Measurements from ENCODE around the gene OTOP2.

The OTOP2 gene, protein sequence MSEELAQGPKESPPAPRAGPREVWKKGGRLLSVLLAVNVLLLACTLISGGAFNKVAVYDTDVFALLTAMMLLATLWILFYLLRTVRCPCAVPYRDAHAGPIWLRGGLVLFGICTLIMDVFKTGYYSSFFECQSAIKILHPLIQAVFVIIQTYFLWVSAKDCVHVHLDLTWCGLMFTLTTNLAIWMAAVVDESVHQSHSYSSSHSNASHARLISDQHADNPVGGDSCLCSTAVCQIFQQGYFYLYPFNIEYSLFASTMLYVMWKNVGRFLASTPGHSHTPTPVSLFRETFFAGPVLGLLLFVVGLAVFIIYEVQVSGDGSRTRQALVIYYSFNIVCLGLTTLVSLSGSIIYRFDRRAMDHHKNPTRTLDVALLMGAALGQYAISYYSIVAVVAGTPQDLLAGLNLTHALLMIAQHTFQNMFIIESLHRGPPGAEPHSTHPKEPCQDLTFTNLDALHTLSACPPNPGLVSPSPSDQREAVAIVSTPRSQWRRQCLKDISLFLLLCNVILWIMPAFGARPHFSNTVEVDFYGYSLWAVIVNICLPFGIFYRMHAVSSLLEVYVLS

DNA sequence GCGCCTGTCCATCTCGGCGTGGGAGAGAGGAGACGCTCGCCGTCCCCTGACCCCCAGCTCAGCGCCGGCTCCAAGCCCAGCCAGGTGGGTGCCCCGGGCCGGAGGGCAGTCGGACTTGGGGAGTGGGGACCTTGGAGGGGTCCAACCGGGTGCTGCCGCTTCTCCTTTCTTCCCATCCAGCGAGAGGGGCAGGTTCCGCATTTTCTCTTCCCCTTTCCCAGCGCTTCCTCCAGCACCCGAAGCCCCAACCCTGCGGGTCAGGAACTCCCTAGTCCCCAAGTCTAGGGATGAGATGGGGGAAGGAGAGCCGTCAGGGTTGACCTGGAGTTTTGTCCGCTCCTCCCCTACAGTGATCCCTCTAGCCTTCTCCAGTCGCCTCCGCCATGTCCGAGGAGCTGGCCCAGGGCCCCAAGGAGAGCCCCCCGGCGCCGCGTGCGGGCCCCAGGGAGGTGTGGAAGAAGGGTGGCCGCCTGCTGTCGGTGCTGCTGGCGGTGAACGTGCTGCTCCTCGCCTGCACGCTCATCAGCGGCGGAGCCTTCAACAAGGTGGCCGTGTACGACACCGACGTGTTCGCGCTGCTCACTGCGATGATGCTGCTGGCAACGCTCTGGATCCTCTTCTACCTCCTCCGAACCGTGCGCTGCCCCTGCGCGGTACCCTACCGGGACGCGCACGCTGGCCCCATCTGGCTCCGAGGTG lies at the start of gene OTOP2:
OTOP2 (plus strand) TSS at position 24 of the 699 bp plus-strand sequence; CDS start at position 384, 360 bp downstream.
- intact Hi-C loops (cut with micrococcal nuclease), result no loop called here
- Mint-ChIP-seq H3K4me3 (peak within 1 kb of the TSS; percentile 67), H3K4me1 (ENCODE audit: low read depth) (peaks cover 39% of the 10 kb centered on the region), H3K27me3 (peaks cover 82% of the 10 kb centered on the region), H3K27ac (peak within 1 kb of the TSS; percentile 58), H3K9me3 (no peaks in the 10 kb centered on the region), H3K36me3 (ENCODE audit: low read depth) (no peaks in the 10 kb centered on the region)

DNA sequence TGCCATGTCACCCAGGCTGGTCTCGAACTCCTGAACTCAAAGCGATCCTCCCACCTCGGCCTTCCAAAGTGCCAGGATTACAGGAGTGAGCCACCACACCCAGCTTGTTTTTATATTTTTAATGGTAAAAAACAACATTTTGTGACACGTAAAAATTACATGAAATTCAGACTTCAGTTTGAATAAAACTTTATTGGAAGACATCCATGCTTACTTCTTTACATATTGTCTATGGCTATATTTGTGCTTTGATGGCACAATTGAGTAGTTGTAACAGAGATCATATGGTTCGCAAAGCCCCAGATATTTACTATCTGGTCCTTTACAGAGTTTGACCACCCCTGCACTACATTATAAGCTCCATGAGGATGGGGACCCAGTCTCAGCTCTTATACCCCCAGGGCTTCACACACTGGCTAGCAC lies 49.4 kb upstream of the OTOP2 start:
- intact Hi-C loops (cut with micrococcal nuclease), result no loop called here
- H3K27ac Mint-ChIP-seq, result peak overlapping the region; percentile 88

DNA sequence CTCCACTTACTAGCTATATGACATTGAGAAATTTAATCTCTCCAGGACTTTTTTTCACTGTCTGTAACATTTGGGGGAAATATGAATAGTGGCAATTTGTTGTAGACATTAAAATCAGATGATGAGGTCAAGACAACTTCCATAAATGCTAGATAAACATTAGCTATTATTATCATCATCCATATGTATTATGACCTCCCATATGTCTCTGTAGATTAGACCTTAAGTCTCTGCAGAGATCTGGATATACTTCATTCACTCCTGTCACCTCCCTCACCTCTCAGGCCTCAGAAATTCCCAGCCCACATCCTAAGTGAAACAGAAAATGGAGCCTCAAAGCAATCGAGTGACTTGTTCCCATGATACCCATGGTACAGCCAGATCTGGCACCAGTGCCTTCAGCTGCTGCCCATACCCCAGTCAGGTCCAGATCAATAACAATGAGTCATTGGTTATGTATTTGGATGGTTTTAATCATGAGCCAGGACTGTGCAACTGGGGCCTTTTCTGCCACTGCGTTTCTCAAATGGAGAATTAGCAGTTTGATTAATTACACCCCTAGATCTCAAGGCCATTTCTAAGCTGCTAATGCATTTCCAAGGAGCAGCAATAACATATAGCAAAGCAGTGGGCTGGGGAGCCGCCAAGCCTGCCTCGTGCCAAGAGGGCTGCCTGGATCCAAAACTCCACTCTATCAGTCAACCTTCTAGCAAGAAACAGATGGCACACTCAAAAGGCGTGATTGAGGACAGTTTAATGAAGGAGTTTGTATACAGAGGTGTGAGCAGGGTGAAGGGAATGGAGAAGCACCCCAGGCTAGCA lies 48.7 kb upstream of the OTOP2 start:
- peaks cover 30% of the 10 kb centered on the region for H3K4me1 Mint-ChIP-seq (ENCODE audit: low read depth)
- no peak overlapping the region for H3K27ac Mint-ChIP-seq
- no peaks in the 10 kb centered on the region for H3K36me3 Mint-ChIP-seq (ENCODE audit: low read depth)
- H3K27me3 Mint-ChIP-seq, result peaks cover 10% of the 10 kb centered on the region
- H3K4me3 Mint-ChIP-seq, result no peak overlapping the region
- intact Hi-C loops (cut with micrococcal nuclease), result no loop called here
- H3K9me3 Mint-ChIP-seq, result no peaks in the 10 kb centered on the region

More for the DNA sequence above, 49.4 kb upstream of the OTOP2 start:
- Mint-ChIP-seq H3K36me3 (ENCODE audit: low read depth) (no peaks in the 10 kb centered on the region), H3K9me3 (no peaks in the 10 kb centered on the region), H3K27me3 (peaks cover 11% of the 10 kb centered on the region), H3K4me1 (ENCODE audit: low read depth) (peaks cover 23% of the 10 kb centered on the region), H3K4me3 (no peak overlapping the region)

DNA sequence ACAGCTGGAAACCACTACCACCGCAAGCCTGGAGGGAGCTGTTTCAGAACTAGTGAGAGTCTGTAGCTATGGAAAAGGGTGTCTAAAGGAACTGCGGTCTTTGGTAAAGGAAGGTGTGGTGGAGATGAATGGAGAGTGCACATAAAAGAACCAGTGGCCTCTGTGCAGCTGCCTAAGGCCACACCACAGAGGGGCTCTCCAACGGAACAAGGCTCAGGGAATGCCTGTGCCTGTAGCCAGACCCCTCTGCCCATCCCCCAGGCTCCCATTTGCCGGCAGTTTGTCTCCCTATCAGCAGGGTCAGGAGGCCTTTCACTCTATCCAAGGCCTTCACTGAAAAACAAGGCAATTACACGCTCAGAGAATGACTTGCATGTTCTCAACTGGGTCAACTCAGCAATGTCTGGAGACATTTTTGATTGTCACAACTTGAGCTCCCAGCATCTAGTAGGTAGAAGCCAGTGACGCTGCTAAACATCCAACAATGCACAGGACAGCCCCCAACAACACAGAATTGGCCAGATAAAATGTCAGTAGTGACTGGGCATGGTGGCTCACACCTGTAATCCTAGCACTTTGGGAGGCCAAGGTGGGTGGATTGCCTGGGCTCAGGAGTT lies 48.0 kb upstream of the OTOP2 start:
- Mint-ChIP-seq H3K27me3 (peaks cover 10% of the 10 kb centered on the region), H3K27ac (no peak overlapping the region), H3K9me3 (no peaks in the 10 kb centered on the region), H3K36me3 (ENCODE audit: low read depth) (no peaks in the 10 kb centered on the region), H3K4me3 (no peak overlapping the region), H3K4me1 (ENCODE audit: low read depth) (peaks cover 34% of the 10 kb centered on the region)
- intact Hi-C loops (cut with micrococcal nuclease), result no loop called here

DNA sequence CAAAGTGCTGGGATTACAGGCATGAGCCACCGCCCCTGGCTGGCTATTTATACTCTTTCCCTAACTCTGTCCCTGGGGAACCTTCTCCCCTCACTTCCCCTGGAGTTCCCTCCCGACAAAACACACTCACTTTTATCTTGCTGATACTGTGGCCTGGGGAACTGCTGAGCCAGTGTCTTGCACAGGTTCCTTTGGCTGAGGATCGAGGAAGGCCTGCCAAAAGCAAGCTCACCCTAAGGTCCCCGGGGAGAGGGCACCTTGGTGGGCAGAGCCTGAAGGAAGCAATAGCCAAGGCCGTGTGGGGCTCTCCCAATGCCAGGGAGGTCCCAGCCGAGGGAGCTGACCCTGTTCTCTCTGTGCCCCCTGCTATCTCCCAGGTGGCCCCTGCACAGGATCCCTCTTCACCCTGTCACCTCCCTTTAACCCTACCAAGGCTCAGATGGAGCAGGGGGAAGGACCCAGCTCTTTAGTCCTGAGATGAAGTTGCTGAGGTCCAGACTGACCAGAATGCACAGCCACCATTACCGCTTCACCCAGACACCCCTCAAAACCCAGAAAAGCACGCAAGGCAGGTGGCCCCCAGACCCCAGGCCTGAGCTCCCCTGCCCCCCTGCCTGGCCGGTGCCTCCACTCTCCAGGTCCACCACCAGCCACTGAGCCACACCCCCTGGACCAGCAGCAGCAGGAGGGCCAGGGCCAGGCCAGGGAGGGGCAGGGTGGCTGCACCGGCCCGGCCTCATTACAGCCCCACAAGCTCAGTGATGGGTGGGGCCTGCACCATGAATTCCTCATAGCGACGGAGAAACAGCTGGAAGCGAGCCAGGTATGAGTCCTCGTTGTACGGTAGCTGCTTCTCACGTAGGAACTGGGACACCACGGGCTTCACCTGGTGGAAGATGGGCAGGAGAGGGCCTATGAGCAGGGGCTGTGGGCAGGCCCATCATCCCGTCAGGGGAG lies 46.2 kb upstream of the OTOP2 start:
- Mint-ChIP-seq H3K27me3 (peaks cover 2% of the 10 kb centered on the region), H3K36me3 (ENCODE audit: low read depth) (no peaks in the 10 kb centered on the region), H3K4me3 (no peak overlapping the region), H3K9me3 (no peaks in the 10 kb centered on the region), H3K27ac (no peak overlapping the region), H3K4me1 (ENCODE audit: low read depth) (peaks cover 24% of the 10 kb centered on the region)
- intact Hi-C loops (cut with micrococcal nuclease), result no loop called here

DNA sequence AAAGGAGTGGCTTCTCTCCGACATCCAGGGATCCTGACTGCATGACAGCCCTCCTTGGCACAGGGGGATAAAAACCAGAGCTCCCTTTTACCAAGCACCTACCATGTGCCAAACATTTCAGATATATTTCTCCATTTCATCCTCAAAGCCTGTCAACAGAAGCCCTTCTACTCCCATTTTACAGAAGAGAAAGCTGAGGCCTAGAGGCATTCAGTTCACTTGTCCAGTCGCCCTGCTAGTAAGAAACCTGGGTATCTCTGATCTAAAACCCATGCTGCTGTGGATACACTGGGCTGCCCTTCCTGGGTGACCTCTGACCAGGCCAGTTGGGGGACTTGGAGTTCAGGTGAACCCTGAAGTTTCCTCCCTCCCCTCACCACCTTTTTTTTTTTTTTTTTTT lies 45.4 kb upstream of the OTOP2 start:
- Mint-ChIP-seq H3K27ac (no peak overlapping the region), H3K4me3 (no peak overlapping the region), H3K9me3 (no peaks in the 10 kb centered on the region), H3K27me3 (peaks cover 2% of the 10 kb centered on the region), H3K36me3 (ENCODE audit: low read depth) (no peaks in the 10 kb centered on the region), H3K4me1 (ENCODE audit: low read depth) (peaks cover 31% of the 10 kb centered on the region)
- intact Hi-C loops (cut with micrococcal nuclease), result no loop called here

DNA sequence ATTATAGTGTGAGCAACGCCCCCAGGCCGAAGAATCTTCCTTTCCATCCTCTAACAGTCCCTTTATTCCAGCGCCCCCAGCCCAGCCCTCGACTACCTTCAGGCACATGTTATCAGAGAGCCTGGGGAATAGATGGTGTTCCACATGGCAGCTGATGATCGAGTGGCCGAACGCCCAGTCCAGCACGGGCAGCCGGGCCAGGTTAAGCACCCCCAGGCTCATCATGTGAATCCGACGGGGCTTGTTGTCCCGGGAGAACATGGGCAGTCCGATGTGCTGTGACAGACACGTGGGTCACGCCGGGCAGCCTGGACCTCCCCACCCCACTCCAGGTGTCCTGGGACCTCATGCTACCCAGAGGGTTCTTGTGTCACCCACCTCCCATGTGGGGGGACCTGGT lies 44.8 kb upstream of the OTOP2 start:
- Mint-ChIP-seq H3K27me3 (peaks cover 2% of the 10 kb centered on the region), H3K4me1 (ENCODE audit: low read depth) (peaks cover 33% of the 10 kb centered on the region), H3K4me3 (no peak overlapping the region), H3K27ac (no peak overlapping the region), H3K9me3 (no peaks in the 10 kb centered on the region), H3K36me3 (ENCODE audit: low read depth) (no peaks in the 10 kb centered on the region)
- intact Hi-C loops (cut with micrococcal nuclease), result no loop called here

DNA sequence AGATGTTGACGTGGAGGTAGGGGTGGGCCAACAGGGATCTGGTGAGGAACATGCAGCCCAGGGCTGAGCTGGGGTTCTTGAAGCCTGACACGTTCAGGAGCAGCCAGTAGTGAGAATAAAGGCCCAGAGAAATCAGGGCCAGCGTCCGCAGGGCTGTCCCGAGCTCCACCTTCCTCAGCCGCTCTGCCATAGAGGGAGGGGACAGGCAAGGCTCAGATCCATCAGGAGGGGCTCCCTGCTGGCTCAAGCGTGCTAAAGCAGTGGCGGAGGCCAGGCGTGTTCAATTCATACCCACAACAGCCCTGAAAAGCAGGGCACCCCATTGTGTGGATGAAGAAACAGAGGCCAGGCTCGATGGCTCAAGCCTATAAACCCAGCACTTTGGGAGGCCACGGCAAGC lies 43.0 kb upstream of the OTOP2 start:
- Mint-ChIP-seq H3K9me3 (no peaks in the 10 kb centered on the region), H3K27ac (peak overlapping the region; percentile 25), H3K36me3 (ENCODE audit: low read depth) (no peaks in the 10 kb centered on the region), H3K4me1 (ENCODE audit: low read depth) (peaks cover 40% of the 10 kb centered on the region), H3K4me3 (no peak overlapping the region), H3K27me3 (peaks cover 14% of the 10 kb centered on the region)
- intact Hi-C loops (cut with micrococcal nuclease), result no loop called here

DNA sequence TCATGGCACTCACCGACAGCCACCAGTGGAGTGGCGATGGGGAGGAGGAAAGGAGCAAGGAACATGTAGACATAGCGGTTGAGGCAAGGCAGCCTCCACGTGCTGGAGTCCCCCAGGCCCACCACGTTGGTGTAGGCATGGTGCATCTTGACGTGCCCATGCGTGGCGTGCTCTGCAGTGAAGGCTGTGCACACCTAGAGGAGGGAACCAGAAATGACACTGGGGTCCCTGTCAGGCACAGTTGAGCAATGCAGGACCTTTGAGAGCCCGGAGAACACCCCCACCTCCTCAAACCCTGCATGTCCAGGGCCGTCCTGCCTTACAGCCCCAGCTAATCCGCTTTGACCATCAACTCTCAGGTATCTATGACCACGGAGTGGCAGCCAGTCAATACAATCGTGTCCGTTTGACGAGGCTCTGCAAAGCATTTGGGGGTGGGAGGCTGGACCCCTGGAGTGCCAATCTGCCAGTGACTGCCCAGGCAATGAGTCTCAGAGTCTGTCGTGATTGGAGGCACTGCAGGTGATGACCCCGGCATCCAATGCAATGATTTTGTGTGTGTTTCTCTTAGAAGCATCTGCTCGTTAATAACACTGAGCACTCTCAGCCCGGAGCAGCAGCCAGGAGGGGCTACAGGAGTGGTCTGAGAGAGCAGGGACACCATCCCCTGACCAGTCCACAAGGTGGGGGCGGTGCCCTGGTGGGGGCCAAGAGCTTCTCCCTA lies 41.4 kb upstream of the OTOP2 start:
- Mint-ChIP-seq H3K9me3 (no peaks in the 10 kb centered on the region), H3K27ac (peak overlapping the region; percentile 55), H3K36me3 (ENCODE audit: low read depth) (no peaks in the 10 kb centered on the region), H3K4me1 (ENCODE audit: low read depth) (peaks cover 40% of the 10 kb centered on the region), H3K4me3 (no peak overlapping the region), H3K27me3 (peaks cover 22% of the 10 kb centered on the region)
- intact Hi-C loops (cut with micrococcal nuclease), result no loop called here

DNA sequence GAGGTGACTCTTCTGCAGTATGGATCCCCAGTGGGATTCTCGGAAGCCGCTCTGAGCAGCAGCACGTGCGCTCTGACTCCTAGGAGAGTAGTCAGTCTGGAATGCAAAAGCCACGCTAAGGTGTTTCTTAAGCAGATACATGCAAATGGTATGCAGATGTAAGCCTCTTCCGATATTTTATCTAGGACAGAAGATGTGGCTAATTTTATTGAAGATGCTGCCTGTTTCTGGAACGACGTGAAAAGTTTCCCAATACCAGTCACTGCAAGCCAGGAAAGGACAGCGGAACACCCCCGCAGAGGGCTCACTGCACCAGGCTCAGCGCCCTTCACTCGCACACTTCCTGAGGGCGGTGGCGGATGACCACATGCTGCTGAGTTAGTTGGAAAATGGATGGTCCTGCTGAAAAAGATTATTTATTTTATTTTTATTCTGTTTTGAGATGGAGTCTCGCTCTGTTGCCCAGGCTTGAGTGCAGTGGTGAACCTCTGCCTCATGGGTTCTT lies 40.8 kb upstream of the OTOP2 start:
- Mint-ChIP-seq H3K4me1 (ENCODE audit: low read depth) (peaks cover 40% of the 10 kb centered on the region), H3K36me3 (ENCODE audit: low read depth) (no peaks in the 10 kb centered on the region), H3K27ac (peak overlapping the region; percentile 55), H3K27me3 (peaks cover 22% of the 10 kb centered on the region), H3K4me3 (no peak overlapping the region), H3K9me3 (no peaks in the 10 kb centered on the region)
- intact Hi-C loops (cut with micrococcal nuclease), result no loop called here

DNA sequence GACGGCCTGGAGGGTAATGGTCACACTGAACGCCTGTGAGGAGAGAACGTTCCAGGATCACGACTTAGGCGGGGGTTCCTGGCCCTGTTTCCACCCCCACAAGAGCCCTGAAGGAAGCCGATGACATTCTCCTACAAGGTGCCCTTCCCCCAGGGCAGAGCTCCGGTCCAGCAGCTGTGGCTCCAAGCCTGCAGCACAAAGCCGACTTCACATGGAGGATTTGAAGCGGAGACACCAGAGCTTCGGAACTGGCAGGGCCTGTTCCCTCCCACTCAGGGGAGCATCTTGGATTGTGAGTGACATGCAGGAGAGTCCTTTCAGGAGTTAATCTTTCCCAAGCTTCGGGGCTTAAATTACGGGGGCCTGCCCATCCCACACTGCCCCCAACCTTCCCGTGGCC lies 35.6 kb upstream of the OTOP2 start:
- intact Hi-C loops (cut with micrococcal nuclease), result no loop called here
- Mint-ChIP-seq H3K27me3 (peaks cover 60% of the 10 kb centered on the region), H3K4me3 (no peak overlapping the region)

DNA sequence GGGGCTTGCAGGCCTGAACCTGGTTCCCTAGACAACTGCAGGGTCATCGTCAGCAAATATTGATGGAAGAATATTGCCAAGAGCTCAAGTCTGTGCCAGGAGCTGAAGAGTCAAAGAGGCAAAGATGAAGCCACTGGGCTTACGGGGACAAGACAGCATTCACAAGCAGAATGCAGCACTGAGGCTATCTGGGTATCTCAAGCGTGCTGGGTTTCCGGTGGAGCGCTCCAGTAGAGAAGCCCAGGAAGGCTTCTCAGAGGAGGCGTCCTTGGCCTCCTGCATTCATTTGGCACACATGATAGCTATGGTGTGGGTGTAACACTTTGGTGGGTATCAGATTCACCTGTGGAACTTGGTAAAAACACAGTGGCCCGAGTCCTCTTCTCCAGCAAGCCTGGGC lies 33.5 kb upstream of the OTOP2 start:
- Mint-ChIP-seq H3K36me3 (ENCODE audit: low read depth) (no peaks in the 10 kb centered on the region), H3K4me1 (ENCODE audit: low read depth) (peaks cover 12% of the 10 kb centered on the region), H3K27me3 (peaks cover 72% of the 10 kb centered on the region), H3K4me3 (no peak overlapping the region), H3K27ac (no peak overlapping the region), H3K9me3 (no peaks in the 10 kb centered on the region)
- intact Hi-C loops (cut with micrococcal nuclease), result no loop called here

More for the DNA sequence above, 35.6 kb upstream of the OTOP2 start:
- Mint-ChIP-seq H3K4me1 (ENCODE audit: low read depth) (peaks cover 20% of the 10 kb centered on the region), H3K27ac (no peak overlapping the region), H3K36me3 (ENCODE audit: low read depth) (no peaks in the 10 kb centered on the region), H3K9me3 (no peaks in the 10 kb centered on the region)

Data from dendritic cell treated with granulocyte-macrophage colony-stimulating factor and Interleukin-4, amounts not matched to agents 40 ng/mL and 50 ng/mL, for 4 days (primary cell).